Type B pancreatic cell (in vitro differentiated cells): ENCODE results near the gene CTNNB1. TPM values are rescaled to one million over a fixed set of nuclear protein-coding genes. Genes with fewer than 3 reads are reported as not detected.

ENCODE experiments used
- DNase-seq: peaks from one replicate; pipeline ENCODE4 v3.0.0; 2021; ENCODE audit warnings: mixed read lengths; ENCODE audit not compliant: unreplicated experiment; ENCODE audit errors: extremely low spot score
- H3K27ac Mint-ChIP-seq: 2 replicates; pipeline ENCODE4 v1.8.0; 2021; ENCODE audit warnings: mild to moderate bottlenecking, mixed read lengths
- H3K27me3 Mint-ChIP-seq: 2 replicates; pipeline ENCODE4 v1.8.0; 2021; ENCODE audit warnings: mixed read lengths
- H3K36me3 Mint-ChIP-seq: 2 replicates; pipeline ENCODE4 v1.8.0; 2021; ENCODE audit warnings: mixed read lengths
- H3K4me1 Mint-ChIP-seq: one replicate; pipeline ENCODE4 v1.8.0; 2021; ENCODE audit warnings: mixed read lengths; ENCODE audit not compliant: unreplicated experiment
- H3K4me3 Mint-ChIP-seq: 2 replicates; pipeline ENCODE4 v1.8.0; 2021; ENCODE audit warnings: mild to moderate bottlenecking, mixed read lengths
- H3K9me3 Mint-ChIP-seq: 2 replicates; pipeline ENCODE4 v1.8.0; 2021; ENCODE audit warnings: mixed read lengths
- CTCF ChIP-seq: fragments of 200-600 bp; sonication (generic); conservative IDR thresholded peaks from 2 replicates; pipeline ENCODE4 v1.5.0; 2021; ENCODE audit warnings: antibody characterized with exemption, mild to moderate bottlenecking
- total RNA-seq: library from RNA; stranded (reverse); gene quantifications from 2 replicates; pipeline ENCODE4 v1.2.1, GENCODE V29; 2021; ENCODE audit warnings: low replicate concordance

Gene CTNNB1
- total RNA-seq, 1 donor from 2014 or later, result 471 TPM

GRCh38 chr3:41239587-41239986 lies 40.3 kb downstream of the CTNNB1 start:
- Mint-ChIP-seq H3K9me3 (no peaks in the 10 kb centered on the region), H3K27ac (peak overlapping the region; percentile 61), H3K4me1 (peaks cover 52% of the 10 kb centered on the region), H3K27me3 (no peaks in the 10 kb centered on the region), H3K4me3 (peak overlapping the region; percentile 39), H3K36me3 (peaks cover 73% of the 10 kb centered on the region)
- no peak for DNase-seq
- TF ChIP-seq CTCF, result no peak

- DNase-seq, result no peak
- H3K36me3 Mint-ChIP-seq, result peaks cover 67% of the 10 kb centered on the region
Measured at GRCh38 chr3:41241161-41241560, 41.9 kb downstream of the CTNNB1 start.

GRCh38 chr3:41241800-41242571 lies 42.7 kb downstream of the CTNNB1 start:
- Mint-ChIP-seq H3K27me3 (no peaks in the 10 kb centered on the region), H3K27ac (peak overlapping the region; percentile 66), H3K36me3 (peaks cover 62% of the 10 kb centered on the region), H3K4me3 (no peak overlapping the region), H3K9me3 (no peaks in the 10 kb centered on the region), H3K4me1 (peaks cover 48% of the 10 kb centered on the region)
- no peak for DNase-seq
- no peak for TF ChIP-seq CTCF

More at GRCh38 chr3:41241161-41241560, 41.9 kb downstream of the CTNNB1 start:
- TF ChIP-seq CTCF, result no peak
- H3K27ac Mint-ChIP-seq, result peak overlapping the region; percentile 66
- peaks cover 45% of the 10 kb centered on the region for H3K4me1 Mint-ChIP-seq
- peak overlapping the region; percentile 19 for H3K4me3 Mint-ChIP-seq
- H3K27me3 Mint-ChIP-seq, result no peaks in the 10 kb centered on the region
- H3K9me3 Mint-ChIP-seq, result no peaks in the 10 kb centered on the region

- Mint-ChIP-seq H3K4me3 (no peak overlapping the region), H3K27me3 (no peaks in the 10 kb centered on the region), H3K9me3 (no peaks in the 10 kb centered on the region), H3K27ac (peak overlapping the region; percentile 51), H3K36me3 (peaks cover 50% of the 10 kb centered on the region), H3K4me1 (peaks cover 37% of the 10 kb centered on the region)
- DNase-seq, result no peak
- no peak for TF ChIP-seq CTCF
Measured at GRCh38 chr3:41243183-41243582, 43.9 kb downstream of the CTNNB1 start.

DNA sequence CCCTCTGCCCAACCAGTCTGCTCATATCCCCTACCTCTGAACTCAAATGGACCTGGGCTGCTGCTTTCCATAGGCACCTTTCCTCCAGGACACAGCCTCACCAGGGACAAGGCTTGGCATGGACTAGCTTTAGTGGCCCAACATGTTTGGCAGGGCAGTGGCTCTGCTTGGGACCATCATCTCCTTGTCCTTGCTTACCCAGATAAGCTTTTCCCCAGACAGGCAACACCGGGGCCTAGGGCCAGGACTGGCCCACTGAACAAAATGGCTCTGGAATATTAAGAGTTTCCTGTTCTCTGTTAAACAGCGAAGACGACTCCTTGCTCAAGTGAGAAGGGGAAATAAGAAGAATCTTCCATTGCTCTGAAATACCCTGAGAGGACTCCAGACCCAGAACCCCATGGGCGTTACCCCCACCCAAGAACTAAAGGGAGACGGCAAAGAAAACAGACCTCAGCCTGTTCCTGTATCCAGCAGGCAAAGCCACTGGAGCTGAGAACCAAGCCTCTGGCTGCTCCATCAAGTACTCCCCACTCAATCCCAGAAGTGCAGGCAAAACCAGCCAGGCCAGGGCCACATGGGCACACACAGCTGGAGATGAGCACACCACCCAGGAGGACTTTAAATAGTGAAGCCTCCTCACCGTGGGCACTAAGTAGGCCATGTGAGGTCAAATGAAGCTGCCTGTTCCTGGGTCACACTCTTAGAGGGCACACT lies 45.5 kb downstream of the CTNNB1 start:
- Mint-ChIP-seq H3K4me1 (peaks cover 22% of the 10 kb centered on the region), H3K9me3 (no peaks in the 10 kb centered on the region), H3K27me3 (no peaks in the 10 kb centered on the region), H3K27ac (no peak overlapping the region), H3K4me3 (no peak overlapping the region), H3K36me3 (peaks cover 34% of the 10 kb centered on the region)
- TF ChIP-seq CTCF, result no peak
- no peak for DNase-seq
